Pancreas (tissue), 10 donors: ENCODE data around the gene SOWAHD. TPM values are rescaled to one million over a fixed set of nuclear protein-coding genes. Genes with fewer than 3 reads are reported as not detected.
"Not testable (repeated sequence)": the region's sequence is repeated elsewhere in the genome, so short reads cannot be mapped to it uniquely, and the experiment has no call there.

Experiments used
- ATAC-seq, 4 donors: fragments of 200-7000 bp; cut with Tn5 transposase; one replicate each; pipeline versions ENCODE4 v1.8.0 to v1.9.1; 2020; ENCODE audit warnings: mild to moderate bottlenecking in 4 of 4, moderate library complexity in 4 of 4
- DNase-seq, 6 donors: peaks; one replicate each; pipeline ENCODE4 v3.0.0-alpha.2; 2020
- FAIRE-seq: peaks from 2 replicates; lab custom pipeline; 2012; peaks lifted over from hg19 to GRCh38; lab: Jason Lieb, UNC
- H3K27ac ChIP-seq, 4 donors: fragments of 200-600 bp; sonication (generic); 1 replicate in 3 of 4; 2 replicates in 1 of 4; pipeline versions ENCODE4 v1.5.0 to v1.8.0; 2020
- H3K27me3 ChIP-seq, 4 donors: fragments of 200-600 bp; one replicate each; pipeline ENCODE4 v1.8.0; 2021
- H3K36me3 ChIP-seq, 3 donors: fragments of 200-600 bp; sonication (generic) in 1 of 3; one replicate each; pipeline versions ENCODE4 v1.5.0 to v1.8.0; 2020 to 2021
- H3K4me1 ChIP-seq, 3 donors: fragments of 200-600 bp; one replicate each; pipeline ENCODE4 v1.8.0; 2021
- H3K4me3 ChIP-seq, 4 donors: fragments of 200-600 bp; sonication (generic) in 2 of 4; one replicate each; pipeline versions ENCODE4 v1.5.0 to v1.8.0; 2020 to 2021
- H3K9me3 ChIP-seq, 4 donors: fragments of 200-600 bp; one replicate each; pipeline ENCODE4 v1.8.0; 2021
- CTCF ChIP-seq, 4 donors: fragments of 200-600 bp; sonication (generic) in 3 of 4; IDR thresholded peaks; one replicate each; pipeline versions ENCODE4 v1.5.0 to v1.8.0; 2021; ENCODE audit warnings: antibody characterized with exemption in 4 of 4
- WGBS, 2 donors: extraction: QIAGEN DNeasy Blood & Tissue Kit; methylation state at CpG; one replicate each; pipeline ENCODE4 v1.1.7; 2013; 5-methylcytosine and 5-hydroxymethylcytosine counted together
- intact Hi-C, 3 donors: fragments of 100-400 bp; cut with DNase I; formaldehyde crosslinking; loops; one replicate each; pipeline versions ENCODE4 v1.11.1 to v1.14.2; 2022
- polyA plus RNA-seq, 2 donors: library from polyadenylated mRNA; stranded (reverse); fragments of 200-250 nt; gene quantifications; one replicate each; pipeline ENCODE4 v1.2.3, GENCODE V29; 2013
- total RNA-seq, 6 donors: library from RNA; stranded (reverse); fragmentation: NEBNext Ultra II Directional in 4 of 6; extraction: Animal tissue kit (Norgen Biotek cat#: 25700) in 4 of 6; gene quantifications; one replicate each; pipeline versions ENCODE4 v1.2.1 to v1.2.4, GENCODE V29; 2021 to 2023
- donor health status: healthy with polysubstance abuse.
- donor health status: DM: no; HTN: no; CAD: no; lungs with moderate emphysema.
- donor health status: DM: no; HTN: no; CAD: no.
- donor health status: control.
- donor health status: control.
- donor health status: Bipolar disorder and iron deficiency.
- donor health status: DM: yes; HTN: yes; CAD: no.
- donor health status: DM: no; HTN: no; CAD: no.
- donor health status: DM: no; HTN: no; CAD: no.
- donor health status: DM: yes; HTN: yes; CAD: no.

The SOWAHD gene
- total and polyA plus RNA-seq, 8 donors = 0.16 to 1.3 (median 0.32) TPM; not detected in 1

- 25 to 33% methylated on average over 7 of the region's 7 CpGs for WGBS, 2 donors
- no peak for TF ChIP-seq CTCF (IDR thresholded peaks at IDR 0.05)
- H3K4me1 ChIP-seq = no peaks in the 10 kb centered on the region
- ATAC-seq (peak in 3 of 4 donors; percentile 38 to 50 (median 39)), FAIRE-seq (no peak), DNase-seq (peak in 4 of 6 donors; percentile 38 to 75 (median 62))
- intact Hi-C loops = loop anchor here in 1 of 3 donors (10.0 kb wide), 1 partner anchor 220 kb away; no protein-coding TSS in a partner anchor
- H3K4me3 ChIP-seq = no peak overlapping the region
- no peaks in the 10 kb centered on the region for H3K36me3 ChIP-seq
- H3K27ac ChIP-seq = no peak overlapping the region
- peaks cover 0 to 4% (median 2%) of the 10 kb centered on the region in 4 donors for H3K27me3 ChIP-seq
- no peaks in the 10 kb centered on the region for H3K9me3 ChIP-seq
Measured at GRCh38 chrX:119734897-119735339, 23.5 kb upstream of the SOWAHD start.

- Histone ChIP-seq H3K36me3 (no peaks in the 10 kb centered on the region), H3K4me1 (no peaks in the 10 kb centered on the region), H3K4me3 (no peak overlapping the region), H3K9me3 (no peaks in the 10 kb centered on the region), H3K27me3 (peaks cover 0 to 4% (median 2%) of the 10 kb centered on the region in 4 donors), H3K27ac (no peak overlapping the region)
- 78 to 82% methylated on average over 6 of the region's 6 CpGs for WGBS, 2 donors
- no peak for ATAC-seq
- FAIRE-seq = no peak
- intact Hi-C loops = loop anchor here in 1 of 3 donors (10.0 kb wide), 1 partner anchor 221 kb away; no protein-coding TSS in a partner anchor
- TF ChIP-seq CTCF (IDR thresholded peaks at IDR 0.05) = no peak
- no peak for DNase-seq
Measured at GRCh38 chrX:119735467-119735866, 22.9 kb upstream of the SOWAHD start.

- no peaks in the 10 kb centered on the region for H3K4me1 ChIP-seq
- WGBS, 2 donors = 58 to 76% methylated on average over 11 of the region's 12 CpGs
- TF ChIP-seq CTCF (IDR thresholded peaks at IDR 0.05) = no peak
- peaks cover 0 to 4% (median 0%) of the 10 kb centered on the region in 4 donors for H3K27me3 ChIP-seq
- ATAC-seq (no peak), DNase-seq (no peak), FAIRE-seq (no peak)
- no peak overlapping the region for H3K4me3 ChIP-seq
- no peak overlapping the region for H3K27ac ChIP-seq
- intact Hi-C loops = loop anchor here in 1 of 3 donors (10.0 kb wide), 1 partner anchor 221 kb away; no protein-coding TSS in a partner anchor
- H3K9me3 ChIP-seq = no peaks in the 10 kb centered on the region
- no peaks in the 10 kb centered on the region for H3K36me3 ChIP-seq
Measured at GRCh38 chrX:119736206-119736764, 22.1 kb upstream of the SOWAHD start.

- H3K27me3 ChIP-seq = no peaks in the 10 kb centered on the region
- H3K4me3 ChIP-seq = no peak overlapping the region
- no peaks in the 10 kb centered on the region for H3K9me3 ChIP-seq
- FAIRE-seq (no peak), DNase-seq (no peak), ATAC-seq (no peak)
- no peak for TF ChIP-seq CTCF (IDR thresholded peaks at IDR 0.05)
- no peaks in the 10 kb centered on the region for H3K36me3 ChIP-seq
- intact Hi-C loops = loop anchor here in 1 of 3 donors (10.0 kb wide), 1 partner anchor 224 kb away; no protein-coding TSS in a partner anchor
- no peak overlapping the region for H3K27ac ChIP-seq
- no peaks in the 10 kb centered on the region for H3K4me1 ChIP-seq
- WGBS, 2 donors = 62 to 64% methylated on average over 5 of the region's 5 CpGs
Measured at GRCh38 chrX:119738742-119739141, 19.6 kb upstream of the SOWAHD start.

- DNase-seq = no peak
- no peaks in the 10 kb centered on the region for H3K4me1 ChIP-seq
- no peak overlapping the region for H3K4me3 ChIP-seq
- no peak overlapping the region for H3K27ac ChIP-seq
- no peaks in the 10 kb centered on the region for H3K9me3 ChIP-seq
- no peaks in the 10 kb centered on the region for H3K27me3 ChIP-seq
- H3K36me3 ChIP-seq = no peaks in the 10 kb centered on the region
- WGBS, 2 donors = 62 to 63% methylated on average over 4 of the region's 4 CpGs
- no peak for ATAC-seq
- TF ChIP-seq CTCF (IDR thresholded peaks at IDR 0.05) = no peak
- intact Hi-C loops = no loop called here
- no peak for FAIRE-seq
Measured at GRCh38 chrX:119745283-119745848, 13.0 kb upstream of the SOWAHD start.

GRCh38 chrX:119750131-119750530 lies 8.3 kb upstream of the SOWAHD start:
- FAIRE-seq, DNase-seq, H3K27ac ChIP-seq, H3K4me1 ChIP-seq, H3K9me3 ChIP-seq, intact Hi-C loops, H3K4me3 ChIP-seq, H3K27me3 ChIP-seq, ATAC-seq, H3K36me3 ChIP-seq: not testable (repeated sequence)
- 69 to 82% methylated on average over 9 of the region's 9 CpGs for WGBS, 2 donors

- H3K27me3 ChIP-seq, H3K4me3 ChIP-seq, intact Hi-C loops, H3K27ac ChIP-seq, H3K9me3 ChIP-seq, FAIRE-seq, ATAC-seq, H3K4me1 ChIP-seq, H3K36me3 ChIP-seq, DNase-seq: not testable (repeated sequence)
- 94 to 96% methylated on average over 11 to 19 of the region's 27 CpGs for WGBS, 2 donors
Measured at GRCh38 chrX:119750751-119751150, 7.6 kb upstream of the SOWAHD start.
